Measurements from ENCODE around the gene GPC4. TPM values are rescaled to one million over a fixed set of nuclear protein-coding genes. Genes with fewer than 3 reads are reported as not detected.
"Not testable (repeated sequence)": the region's sequence is repeated elsewhere in the genome, so short reads cannot be mapped to it uniquely, and the experiment has no call there.

GPC4 gene
- total RNA-seq, 1 experiment from 2014 or later: 2.7 TPM

GRCh38 chrX:133366735-133367134, 48.6 kb downstream of the GPC4 start:
- no peak for DNase-seq (ENCODE audit: low spot score)

GRCh38 chrX:133365871-133366611, 49.2 kb downstream of the GPC4 start:
- no peak for DNase-seq (ENCODE audit: low spot score)

DNA sequence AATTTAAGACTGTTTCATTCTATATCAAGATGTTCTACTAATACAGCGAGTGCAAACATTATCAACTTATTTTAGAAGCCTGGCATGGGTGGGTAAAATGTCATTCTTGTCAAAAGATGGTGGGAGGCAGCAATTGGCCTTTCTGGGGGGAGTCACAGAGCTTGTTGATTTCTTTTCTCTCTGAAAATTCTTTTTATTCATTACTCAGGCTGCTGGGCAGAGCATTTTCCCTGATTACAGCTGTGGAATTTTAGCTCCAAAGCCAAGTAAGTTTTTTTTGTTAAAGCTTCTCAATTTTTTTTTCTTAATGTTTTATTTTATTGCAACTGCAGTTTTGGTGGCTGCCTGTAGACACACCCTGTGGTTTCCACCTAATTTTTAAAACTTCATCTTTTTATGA, 50.4 kb downstream of the GPC4 start:
- DNase-seq (ENCODE audit: low spot score): no peak

GRCh38 chrX:133364196-133364595, 51.1 kb downstream of the GPC4 start:
- DNase-seq (ENCODE audit: low spot score): no peak

DNA sequence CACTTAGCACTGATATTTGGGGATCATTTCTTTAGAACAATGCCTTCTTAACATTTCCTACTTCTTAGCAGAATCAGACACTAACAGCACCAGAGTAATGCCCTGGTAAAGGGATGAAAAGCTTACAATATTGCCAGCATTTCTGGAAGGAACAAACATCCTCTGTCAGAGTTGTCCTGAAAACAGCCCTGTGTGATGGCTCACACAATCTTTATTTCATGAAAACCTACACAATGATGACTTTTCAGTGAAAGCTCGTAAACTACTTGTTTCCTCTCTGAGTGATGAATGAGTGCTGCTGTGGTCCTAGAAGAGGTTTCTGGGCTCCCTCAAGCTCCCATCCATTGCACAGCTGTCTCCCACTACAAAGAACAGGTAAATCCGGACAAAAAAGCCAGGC, 52.8 kb downstream of the GPC4 start:
- DNase-seq (ENCODE audit: low spot score): no peak

GRCh38 chrX:133359466-133359865, 55.8 kb downstream of the GPC4 start:
- no peak for DNase-seq (ENCODE audit: low spot score)

DNA sequence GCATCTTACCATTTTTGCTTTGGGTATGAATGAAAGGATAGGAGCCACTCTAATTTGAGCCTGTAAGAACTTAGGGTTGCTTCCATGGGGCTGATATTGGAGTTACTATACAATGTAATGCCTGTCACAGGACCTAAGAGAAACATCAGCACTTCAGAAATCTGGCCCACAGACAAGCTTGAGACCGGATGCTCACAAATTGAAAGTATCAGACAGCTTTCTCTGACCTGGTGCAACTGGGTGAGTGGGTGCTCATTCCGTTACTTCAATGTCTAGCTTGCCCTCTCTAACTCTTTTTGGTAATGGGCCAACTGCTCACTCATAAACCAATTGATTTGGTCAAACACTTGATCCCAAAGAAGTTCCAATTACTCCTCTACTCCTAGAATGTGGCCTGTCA, 62.1 kb downstream of the GPC4 start:
- no peak for DNase-seq (ENCODE audit: low spot score)

DNA sequence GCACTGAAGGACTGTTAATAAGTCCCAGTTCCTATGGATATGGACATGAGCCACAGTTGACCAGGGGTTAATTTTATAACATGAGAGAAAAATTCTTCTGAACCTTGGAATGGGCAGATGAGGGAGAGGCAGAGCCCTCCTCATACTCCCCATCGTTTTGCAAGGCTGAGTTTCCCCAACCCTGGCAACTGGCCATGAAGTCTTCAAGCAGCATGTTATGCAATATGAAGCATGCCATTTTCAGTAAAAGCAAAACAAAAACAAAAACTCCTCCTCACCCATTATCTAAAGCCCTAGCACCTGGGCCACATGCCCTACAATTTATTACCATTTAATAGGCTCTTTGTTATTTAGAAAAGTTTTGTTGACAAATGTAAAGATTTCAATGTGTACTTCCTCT, 64.5 kb downstream of the GPC4 start:
- DNase-seq (ENCODE audit: low spot score): peak; percentile 6

DNA sequence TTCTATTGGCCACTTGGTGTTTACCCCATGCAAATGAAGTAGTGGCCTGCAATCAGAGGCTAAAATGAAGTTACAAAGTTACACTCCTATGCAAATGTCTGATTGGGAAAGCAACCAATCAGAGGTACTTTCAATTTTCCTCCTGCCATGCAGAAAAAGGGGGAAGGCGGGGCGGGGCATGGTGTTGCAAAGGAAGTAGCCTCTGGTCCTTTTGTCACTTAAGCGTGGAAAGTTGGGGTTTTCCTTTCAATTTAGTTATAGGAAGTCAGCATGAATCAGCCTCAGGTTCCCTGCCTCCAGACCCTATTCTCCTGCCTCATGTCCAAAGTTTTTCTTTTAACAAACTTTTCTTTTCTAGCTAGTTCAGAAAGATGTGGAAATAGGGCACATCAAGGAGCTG, 69.3 kb downstream of the GPC4 start:
- no peak for DNase-seq (ENCODE audit: low spot score)

GRCh38 chrX:133339566-133339965, 75.7 kb downstream of the GPC4 start:
- no peak for DNase-seq (ENCODE audit: low spot score)

DNA sequence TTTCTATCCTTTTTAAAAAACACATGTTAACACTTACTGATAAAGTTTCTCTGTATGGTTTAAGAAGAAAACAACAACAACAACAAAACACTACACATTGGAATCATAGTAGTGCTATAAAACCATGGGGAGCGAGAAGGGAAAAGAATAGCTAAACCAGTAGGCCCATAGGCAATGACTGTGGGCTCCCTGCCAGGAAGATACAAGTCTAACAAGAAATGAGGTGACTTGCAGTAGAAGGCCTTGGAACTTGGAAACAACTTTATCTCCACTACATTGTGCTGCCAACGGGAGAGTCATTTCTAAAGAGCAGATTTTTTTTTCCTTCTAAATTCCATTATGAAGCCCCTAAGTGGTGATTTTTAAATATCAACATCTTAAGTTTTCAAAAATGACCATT, 78.0 kb downstream of the GPC4 start:
- DNase-seq (ENCODE audit: low spot score): no peak

GRCh38 chrX:133335027-133335426, 80.3 kb downstream of the GPC4 start:
- DNase-seq (ENCODE audit: low spot score): no peak

- DNase-seq (ENCODE audit: low spot score): no peak
Measured at GRCh38 chrX:133333154-133333750, 82.0 kb downstream of the GPC4 start.

DNA sequence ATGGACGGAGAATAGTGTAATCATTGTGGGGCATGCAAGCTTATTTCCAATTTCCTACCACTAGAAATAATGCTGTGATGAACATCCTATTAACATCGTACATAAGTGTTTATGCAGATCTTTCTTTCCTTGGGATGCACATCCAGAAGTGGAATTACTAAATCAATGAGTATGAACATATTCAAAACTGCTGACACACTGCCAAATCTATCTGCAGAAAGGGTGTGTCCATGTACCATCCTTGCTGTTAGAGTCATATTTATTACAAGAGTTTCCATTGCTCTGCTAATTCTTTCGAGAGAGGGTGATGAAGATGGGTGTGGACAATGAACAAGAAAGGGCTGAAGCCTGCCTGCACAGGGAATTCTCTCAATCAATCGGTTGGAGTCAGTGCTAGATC, 82.6 kb downstream of the GPC4 start:
- no peak for DNase-seq (ENCODE audit: low spot score)

- DNase-seq (ENCODE audit: low spot score): no peak
Measured at GRCh38 chrX:133330956-133331355, 84.3 kb downstream of the GPC4 start.

DNA sequence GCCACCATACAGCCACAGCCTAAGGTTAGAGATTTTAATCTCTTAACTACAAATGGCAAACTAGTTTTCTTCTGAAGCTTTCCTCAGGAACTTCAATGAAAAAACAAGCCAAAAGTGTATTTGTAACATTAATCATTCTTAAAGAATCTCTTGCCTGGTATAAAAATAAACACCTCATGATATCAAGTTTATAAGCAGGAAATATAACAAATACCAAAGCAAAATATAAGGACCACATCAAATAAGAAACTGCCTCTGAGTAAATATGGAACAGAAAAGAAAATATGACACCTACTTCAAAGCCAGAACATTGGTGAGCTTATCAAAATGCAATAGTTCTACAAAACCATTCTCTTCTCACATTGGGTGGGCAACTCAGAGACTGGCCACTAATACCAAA, 89.9 kb downstream of the GPC4 start:
- DNase-seq (ENCODE audit: low spot score): no peak

- no peak for DNase-seq (ENCODE audit: low spot score)
Measured at GRCh38 chrX:133323431-133323830, 91.9 kb downstream of the GPC4 start.

DNA sequence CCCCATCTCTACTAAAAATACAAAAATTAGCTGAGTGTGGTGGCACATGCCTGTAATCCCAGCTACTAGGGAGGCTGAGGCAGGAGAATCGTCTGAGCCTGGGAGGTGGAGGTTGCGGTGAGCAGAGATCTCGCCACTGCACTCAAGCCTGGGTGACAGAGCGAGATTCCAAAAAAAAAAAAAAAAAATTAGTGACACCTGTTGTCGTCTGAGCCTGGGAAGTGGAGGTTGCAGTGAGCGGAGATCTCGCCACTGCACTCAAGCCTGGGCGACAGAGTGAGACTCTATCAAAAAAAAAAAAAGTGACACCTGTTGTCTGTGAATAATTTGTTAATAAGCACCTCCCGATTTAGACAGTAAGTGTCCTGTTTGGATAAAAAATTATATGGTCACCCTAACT, 93.0 kb downstream of the GPC4 start:
- DNase-seq (ENCODE audit: low spot score): not testable (repeated sequence)

GRCh38 chrX:133321451-133321850, 93.8 kb downstream of the GPC4 start:
- DNase-seq (ENCODE audit: low spot score): no peak

- no peak for DNase-seq (ENCODE audit: low spot score)
Measured at GRCh38 chrX:133314281-133314680, 101.0 kb downstream of the GPC4 start.

- no peak for DNase-seq (ENCODE audit: low spot score)
Measured at GRCh38 chrX:133308499-133308897, 106.8 kb downstream of the GPC4 start.

GRCh38 chrX:133307637-133308498, 107.4 kb downstream of the GPC4 start:
- DNase-seq (ENCODE audit: low spot score): no peak

DNA sequence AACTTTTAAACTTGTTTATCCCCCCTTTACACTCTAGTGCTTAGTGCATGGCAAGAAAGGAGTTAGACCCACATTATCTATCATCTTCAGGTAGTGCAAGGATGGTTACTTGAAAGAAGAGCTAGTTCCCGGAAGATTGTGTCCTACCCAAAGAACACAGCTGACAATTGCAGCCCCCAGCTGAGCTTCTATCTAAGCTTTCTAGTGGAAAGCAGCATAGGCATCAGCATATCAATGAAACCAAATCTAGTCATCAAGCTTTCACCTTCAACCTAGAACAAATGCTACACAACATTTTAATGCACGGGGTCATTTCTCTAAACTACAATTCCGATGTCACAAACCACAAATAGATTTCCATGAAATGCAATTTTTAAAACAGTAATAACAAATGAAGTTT, 108.2 kb downstream of the GPC4 start:
- DNase-seq (ENCODE audit: low spot score): no peak
